GM21619 (cell line): ENCODE measurements around the gene MT1A.
"Not testable (repeated sequence)": the region's sequence is repeated elsewhere in the genome, so short reads cannot be mapped to it uniquely, and the experiment has no call there.

Source experiments
- ATAC-seq: cut with Tn5 transposase; IDR thresholded peaks from one replicate; pipeline ENCODE4 v1.9.1; 2021; ENCODE audit not compliant: unreplicated experiment

MT1A gene

GRCh38 chr16:56610017-56610608 lies 28.4 kb upstream of the MT1A start:
- ATAC-seq = no peak

- ATAC-seq = no peak
Observed at GRCh38 chr16:56610609-56611111, 27.8 kb upstream of the MT1A start.

GRCh38 chr16:56611281-56611833 lies 27.1 kb upstream of the MT1A start:
- no peak for ATAC-seq

- ATAC-seq = no peak
Observed at GRCh38 chr16:56613706-56614105, 24.8 kb upstream of the MT1A start.

GRCh38 chr16:56614549-56614991 lies 23.9 kb upstream of the MT1A start:
- no peak for ATAC-seq

GRCh38 chr16:56615353-56615752 lies 23.1 kb upstream of the MT1A start:
- ATAC-seq = no peak

GRCh38 chr16:56616608-56617211 lies 21.8 kb upstream of the MT1A start:
- no peak for ATAC-seq

- no peak for ATAC-seq
Observed at GRCh38 chr16:56617212-56618085, 21.0 kb upstream of the MT1A start.

GRCh38 chr16:56618138-56618537 lies 20.3 kb upstream of the MT1A start:
- no peak for ATAC-seq

GRCh38 chr16:56620339-56620897 lies 18.0 kb upstream of the MT1A start:
- no peak for ATAC-seq

- ATAC-seq = not testable (repeated sequence)
Observed at GRCh38 chr16:56621665-56622445, 16.6 kb upstream of the MT1A start.

GRCh38 chr16:56623184-56623583 lies 15.3 kb upstream of the MT1A start:
- ATAC-seq = not testable (repeated sequence)

GRCh38 chr16:56623637-56624036 lies 14.8 kb upstream of the MT1A start:
- no peak for ATAC-seq

GRCh38 chr16:56625140-56625942 lies 13.1 kb upstream of the MT1A start, which contains the start of gene MT1E:
Gene MT1E (plus strand): TSS chr16:56625781. CDS start chr16:56625852, 71 bp downstream.
- ATAC-seq = peak; percentile 49

GRCh38 chr16:56625943-56626654 lies 12.4 kb upstream of the MT1A start:
- no peak for ATAC-seq

- no peak for ATAC-seq
Observed at GRCh38 chr16:56626685-56627084, 11.8 kb upstream of the MT1A start.

GRCh38 chr16:56628486-56629350 lies 9.7 kb upstream of the MT1A start:
- ATAC-seq = no peak

GRCh38 chr16:56629531-56629930 lies 8.9 kb upstream of the MT1A start:
- ATAC-seq = no peak
